NT2/D1 (cell line): ENCODE data around the gene PDHB.

Experiments used
- DNase-seq: peaks from one replicate; pipeline ENCODE4 v3.0.0-alpha.2; 2011; ENCODE audit warnings: low read depth, low spot score
- H3K27me3 ChIP-seq: 2 replicates; pipeline ENCODE4 v1.6.0; 2011; ENCODE audit warnings: mild to moderate bottlenecking; ENCODE audit not compliant: insufficient read length, insufficient read depth
- H3K36me3 ChIP-seq: 2 replicates; pipeline ENCODE4 v1.6.1; 2011; ENCODE audit warnings: mild to moderate bottlenecking, low read length, mixed read lengths; ENCODE audit not compliant: insufficient read depth, insufficient read length
- H3K4me1 ChIP-seq: 2 replicates; pipeline ENCODE4 v1.5.1; 2011; ENCODE audit not compliant: insufficient read depth, insufficient read length
- H3K4me3 ChIP-seq: 2 replicates; pipeline ENCODE4 v1.5.1; 2011; ENCODE audit warnings: low read depth; ENCODE audit not compliant: insufficient read length
- H3K9ac ChIP-seq: 2 replicates; pipeline ENCODE4 v1.6.0; 2011; ENCODE audit warnings: low read depth; ENCODE audit not compliant: insufficient read length
- H3K9me3 ChIP-seq: 2 replicates; pipeline ENCODE4 v1.5.1; 2011; ENCODE audit warnings: mild to moderate bottlenecking, low read length; ENCODE audit not compliant: insufficient read depth
- SUZ12 ChIP-seq: IDR thresholded peaks from 2 replicates; pipeline ENCODE4 v1.6.1; 2011; ENCODE audit not compliant: insufficient read length, insufficient read depth; ENCODE audit errors: extremely low read depth
- YY1 ChIP-seq: IDR thresholded peaks from 2 replicates; pipeline ENCODE4 v1.6.1; 2011; ENCODE audit not compliant: insufficient read length, insufficient read depth
- ZNF274 ChIP-seq: IDR thresholded peaks from 2 replicates; pipeline ENCODE4 v1.6.1; 2011; ENCODE audit warnings: mild to moderate bottlenecking, low read depth, low read length

Gene PDHB

GRCh38 chr3:58471025-58471887 is 37.6 kb upstream of the PDHB start:
- Histone ChIP-seq H3K9me3 (no peaks in the 10 kb centered on the region), H3K36me3 (no peaks in the 10 kb centered on the region), H3K27me3 (no peaks in the 10 kb centered on the region), H3K9ac (no peak overlapping the region), H3K4me1 (peaks cover 16% of the 10 kb centered on the region), H3K4me3 (no peak overlapping the region)
- DNase-seq = no peak
- TF ChIP-seq YY1 = no peak
- TF ChIP-seq ZNF274 = no peak
- no peak for TF ChIP-seq SUZ12

- TF ChIP-seq YY1 (no peak), SUZ12 (no peak), ZNF274 (no peak)
- DNase-seq = no peak
- H3K27me3 ChIP-seq = no peaks in the 10 kb centered on the region
- no peaks in the 10 kb centered on the region for H3K9me3 ChIP-seq
- peaks cover 16% of the 10 kb centered on the region for H3K4me1 ChIP-seq
- no peaks in the 10 kb centered on the region for H3K36me3 ChIP-seq
- no peak overlapping the region for H3K4me3 ChIP-seq
- peak overlapping the region; percentile 39 for H3K9ac ChIP-seq
Measured at GRCh38 chr3:58470363-58471024, 36.9 kb upstream of the PDHB start.

- TF ChIP-seq ZNF274 (no peak), SUZ12 (no peak), YY1 (no peak)
- Histone ChIP-seq H3K4me1 (peaks cover 16% of the 10 kb centered on the region), H3K4me3 (no peak overlapping the region), H3K9me3 (no peaks in the 10 kb centered on the region), H3K9ac (no peak overlapping the region), H3K36me3 (no peaks in the 10 kb centered on the region), H3K27me3 (no peaks in the 10 kb centered on the region)
- no peak for DNase-seq
Measured at GRCh38 chr3:58469096-58469495, 35.5 kb upstream of the PDHB start.

- no peak overlapping the region for H3K4me3 ChIP-seq
- H3K9me3 ChIP-seq = no peaks in the 10 kb centered on the region
- H3K27me3 ChIP-seq = no peaks in the 10 kb centered on the region
- peaks cover 16% of the 10 kb centered on the region for H3K4me1 ChIP-seq
- no peaks in the 10 kb centered on the region for H3K36me3 ChIP-seq
- H3K9ac ChIP-seq = no peak overlapping the region
- TF ChIP-seq SUZ12 (no peak), ZNF274 (no peak)
- no peak for DNase-seq
Measured at GRCh38 chr3:58466899-58467563, 33.4 kb upstream of the PDHB start.

GRCh38 chr3:58464866-58465265 is 31.2 kb upstream of the PDHB start:
- Histone ChIP-seq H3K4me1 (no peaks in the 10 kb centered on the region), H3K9ac (no peak overlapping the region), H3K27me3 (no peaks in the 10 kb centered on the region), H3K9me3 (no peaks in the 10 kb centered on the region), H3K4me3 (no peak overlapping the region), H3K36me3 (no peaks in the 10 kb centered on the region)
- TF ChIP-seq YY1 (no peak), ZNF274 (no peak), SUZ12 (no peak)
- no peak for DNase-seq

- TF ChIP-seq ZNF274 (no peak), YY1 (no peak), SUZ12 (no peak)
Measured at GRCh38 chr3:58463942-58464271, 30.3 kb upstream of the PDHB start.

GRCh38 chr3:58463181-58463941 is 29.7 kb upstream of the PDHB start:
- TF ChIP-seq YY1 (no peak), ZNF274 (no peak), SUZ12 (no peak)
- Histone ChIP-seq H3K9ac (no peak overlapping the region), H3K4me3 (no peak overlapping the region)

More at GRCh38 chr3:58463942-58464271, 30.3 kb upstream of the PDHB start:
- Histone ChIP-seq H3K9ac (no peak overlapping the region), H3K36me3 (no peaks in the 10 kb centered on the region), H3K4me3 (no peak overlapping the region), H3K27me3 (no peaks in the 10 kb centered on the region), H3K9me3 (no peaks in the 10 kb centered on the region), H3K4me1 (no peaks in the 10 kb centered on the region)
- no peak for DNase-seq

More at GRCh38 chr3:58463181-58463941, 29.7 kb upstream of the PDHB start:
- Histone ChIP-seq H3K9me3 (no peaks in the 10 kb centered on the region), H3K4me1 (no peaks in the 10 kb centered on the region), H3K27me3 (no peaks in the 10 kb centered on the region), H3K36me3 (no peaks in the 10 kb centered on the region)
- peak; percentile 36 for DNase-seq
